PC-3 (cell line): Measurements from ENCODE around the gene SLC39A8.

Experiments used
- EZH2 ChIP-seq: fragments of 300-600 bp; sonication (generic); IDR thresholded peaks from one replicate; pipeline ENCODE4 v1.6.1; 2017; ENCODE audit warnings: antibody characterized with exemption, mild to moderate bottlenecking, low read length; ENCODE audit not compliant: unreplicated experiment
- TF ChIP-seq, protein P1 (sequence below): fragments of 300-600 bp; sonication (generic); conservative IDR thresholded peaks from 2 replicates; pipeline ENCODE4 v1.5.1; 2017; ENCODE audit warnings: antibody characterized with exemption, low read depth, mild to moderate bottlenecking, low read length

DNA sequence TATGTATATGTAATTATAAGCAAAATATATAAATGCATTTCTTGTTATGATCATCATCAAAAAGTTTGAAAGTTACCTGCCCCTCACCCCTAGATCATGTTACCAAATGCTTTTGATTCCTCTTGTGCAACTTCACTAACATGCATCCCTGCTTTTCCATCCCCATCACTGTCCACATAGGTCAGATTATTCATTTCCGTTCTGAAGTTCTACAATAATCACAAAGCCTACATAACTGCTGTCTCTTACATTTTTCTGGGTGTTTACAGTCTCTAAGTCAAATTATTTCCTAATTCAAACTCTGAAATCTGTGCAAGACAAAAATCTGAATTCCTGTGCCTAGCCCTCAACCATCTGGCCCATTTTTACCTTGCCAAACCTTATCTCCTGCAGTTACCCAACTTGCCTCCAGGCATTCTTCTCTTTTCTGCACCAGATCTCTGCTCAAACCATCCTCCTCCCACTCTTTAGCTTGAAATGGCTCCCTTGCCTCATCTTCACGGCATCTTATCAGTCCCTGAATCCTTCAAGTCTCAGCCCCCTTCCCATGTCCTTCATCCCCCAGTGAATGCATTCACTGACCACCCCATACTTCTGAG lies 42.4 kb upstream of the SLC39A8 start:
- TF ChIP-seq, protein P1, sequence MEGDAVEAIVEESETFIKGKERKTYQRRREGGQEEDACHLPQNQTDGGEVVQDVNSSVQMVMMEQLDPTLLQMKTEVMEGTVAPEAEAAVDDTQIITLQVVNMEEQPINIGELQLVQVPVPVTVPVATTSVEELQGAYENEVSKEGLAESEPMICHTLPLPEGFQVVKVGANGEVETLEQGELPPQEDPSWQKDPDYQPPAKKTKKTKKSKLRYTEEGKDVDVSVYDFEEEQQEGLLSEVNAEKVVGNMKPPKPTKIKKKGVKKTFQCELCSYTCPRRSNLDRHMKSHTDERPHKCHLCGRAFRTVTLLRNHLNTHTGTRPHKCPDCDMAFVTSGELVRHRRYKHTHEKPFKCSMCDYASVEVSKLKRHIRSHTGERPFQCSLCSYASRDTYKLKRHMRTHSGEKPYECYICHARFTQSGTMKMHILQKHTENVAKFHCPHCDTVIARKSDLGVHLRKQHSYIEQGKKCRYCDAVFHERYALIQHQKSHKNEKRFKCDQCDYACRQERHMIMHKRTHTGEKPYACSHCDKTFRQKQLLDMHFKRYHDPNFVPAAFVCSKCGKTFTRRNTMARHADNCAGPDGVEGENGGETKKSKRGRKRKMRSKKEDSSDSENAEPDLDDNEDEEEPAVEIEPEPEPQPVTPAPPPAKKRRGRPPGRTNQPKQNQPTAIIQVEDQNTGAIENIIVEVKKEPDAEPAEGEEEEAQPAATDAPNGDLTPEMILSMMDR = no peak
- TF ChIP-seq EZH2 = no peak
